AG10803 (cell line): Measurements from ENCODE around the gene CFAP46.
A peak's percentile ranks its signal among the peaks of the same experiment; 100 is the strongest.

Source experiments
- DNase-seq: peaks from one replicate; pipeline ENCODE4 v3.0.0; 2010; ENCODE audit warnings: low read depth
- H3K4me3 ChIP-seq: 2 replicates; pipeline ENCODE4 v1.5.1; 2011; ENCODE audit warnings: mild to moderate bottlenecking, low read length, control low read depth
- CTCF ChIP-seq: conservative IDR thresholded peaks from 2 replicates; pipeline ENCODE4 v1.5.1; 2011; ENCODE audit warnings: mild to moderate bottlenecking, low read length, control low read depth, inconsistent platforms

The CFAP46 gene

GRCh38 chr10:132912713-132913558 lies 29.4 kb downstream of the CFAP46 start:
- no peak for TF ChIP-seq CTCF
- no peak overlapping the region for H3K4me3 ChIP-seq
- DNase-seq, result no peak

GRCh38 chr10:132912225-132912712 lies 30.1 kb downstream of the CFAP46 start:
- no peak for DNase-seq
- H3K4me3 ChIP-seq, result no peak overlapping the region
- TF ChIP-seq CTCF, result no peak

GRCh38 chr10:132911786-132912097 lies 30.6 kb downstream of the CFAP46 start:
- no peak overlapping the region for H3K4me3 ChIP-seq
- no peak for DNase-seq
- no peak for TF ChIP-seq CTCF

- DNase-seq, result peak; percentile 14
- no peak overlapping the region for H3K4me3 ChIP-seq
- no peak for TF ChIP-seq CTCF
Observed at GRCh38 chr10:132910901-132911785, 31.2 kb downstream of the CFAP46 start.

GRCh38 chr10:132910186-132910880 lies 32.0 kb downstream of the CFAP46 start:
- H3K4me3 ChIP-seq, result no peak overlapping the region
- no peak for DNase-seq

GRCh38 chr10:132909491-132910071 lies 32.8 kb downstream of the CFAP46 start:
- no peak for DNase-seq
- TF ChIP-seq CTCF, result no peak
- no peak overlapping the region for H3K4me3 ChIP-seq

More at GRCh38 chr10:132910186-132910880, 32.0 kb downstream of the CFAP46 start:
- no peak for TF ChIP-seq CTCF
